GM23248 (cell line): ENCODE data around the gene NUMA1. TPM values are rescaled to one million over a fixed set of nuclear protein-coding genes. Genes with fewer than 3 reads are reported as not detected.

Source experiments
- DNase-seq: peaks from one replicate; pipeline ENCODE4 v3.0.0-alpha.2; 2015
- H2AFZ ChIP-seq: fragments of 200-600 bp; sonication (generic); 2 replicates; pipeline ENCODE4 v1.6.1; 2016; ENCODE audit warnings: antibody characterized with exemption
- H3F3A ChIP-seq: fragments of 200-600 bp; sonication (generic); 2 replicates; pipeline ENCODE4 v1.6.1; 2016; ENCODE audit warnings: mild to moderate bottlenecking, antibody characterized with exemption, mixed run types; ENCODE audit not compliant: insufficient read depth
- H3K27ac ChIP-seq: fragments of 200-600 bp; sonication (generic); 2 replicates; pipeline ENCODE4 v1.5.1; 2016; ENCODE audit warnings: mild to moderate bottlenecking
- H3K27me3 ChIP-seq: fragments of 200-600 bp; sonication (generic); replicated peaks from 2 replicates; pipeline ENCODE4 v1.6.1; 2016; ENCODE audit warnings: mild to moderate bottlenecking; ENCODE audit not compliant: insufficient read depth
- H3K36me3 ChIP-seq: fragments of 200-600 bp; sonication (generic); 2 replicates; pipeline ENCODE4 v1.6.1; 2016; ENCODE audit warnings: low read depth, mild to moderate bottlenecking
- H3K4me1 ChIP-seq: fragments of 200-600 bp; sonication (generic); 2 replicates; pipeline ENCODE4 v1.6.1; 2016; ENCODE audit warnings: mild to moderate bottlenecking; ENCODE audit not compliant: insufficient read depth
- H3K4me2 ChIP-seq: fragments of 200-600 bp; sonication (generic); one replicate; pipeline ENCODE4 v1.6.1; 2016; ENCODE audit warnings: mild to moderate bottlenecking; ENCODE audit not compliant: unreplicated experiment
- H3K4me3 ChIP-seq: fragments of 200-600 bp; sonication (generic); 2 replicates; pipeline ENCODE4 v1.5.1; 2016; ENCODE audit warnings: mild to moderate bottlenecking
- H3K79me2 ChIP-seq: fragments of 200-600 bp; sonication (generic); 2 replicates; pipeline ENCODE4 v1.6.1; 2016; ENCODE audit warnings: mild to moderate bottlenecking; ENCODE audit not compliant: insufficient read depth
- H3K9ac ChIP-seq: fragments of 200-600 bp; sonication (generic); 2 replicates; pipeline ENCODE4 v1.6.1; 2016; ENCODE audit warnings: mild to moderate bottlenecking
- H3K9me2 ChIP-seq: fragments of 200-600 bp; sonication (generic); 2 replicates; pipeline ENCODE4 v1.6.1; 2016; ENCODE audit warnings: mixed run types, mild to moderate bottlenecking, moderate library complexity; ENCODE audit not compliant: insufficient read depth
- H3K9me3 ChIP-seq: fragments of 200-600 bp; sonication (generic); one replicate; pipeline ENCODE4 v1.6.1; 2017; ENCODE audit warnings: low read depth
- H4K20me1 ChIP-seq: fragments of 200-600 bp; sonication (generic); 2 replicates; pipeline ENCODE4 v1.6.0; 2016; ENCODE audit not compliant: insufficient read depth
- EZH2 ChIP-seq: fragments of 200-600 bp; sonication (generic); IDR thresholded peaks from 2 replicates; pipeline ENCODE4 v1.6.1; 2018; ENCODE audit warnings: antibody characterized with exemption, mild to moderate bottlenecking; ENCODE audit not compliant: insufficient read depth, poor library complexity, severe bottlenecking
- EZH2phosphoT487 ChIP-seq: fragments of 200-600 bp; sonication (generic); IDR thresholded peaks from 2 replicates; pipeline ENCODE4 v1.6.1; 2018; ENCODE audit warnings: antibody characterized with exemption, moderate library complexity, mild to moderate bottlenecking, low read depth; ENCODE audit not compliant: insufficient read depth
- WGBS, 2 experiments: methylation state at CpG; one replicate each; pipeline ENCODE4 v1.1.6; 2015 to 2017; ENCODE audit warnings: low lambda C conversion rate in 2 of 2, low coverage in 1 of 2; ENCODE audit errors: missing lambda C conversion rate in 2 of 2; 5-methylcytosine and 5-hydroxymethylcytosine counted together
- in situ Hi-C: fragments of 300-500 bp; cut with MboI; formaldehyde crosslinking; loops from 2 replicates; pipeline ENCODE4 v1.15.0; 2020
- polyA plus RNA-seq: library from polyadenylated mRNA; unstranded; fragments of >200 nt; fragmentation: Nextera tagmentation; extraction: Ambion mirVana; gene quantifications from 2 replicates; pipeline ENCODE4 v1.2.1, GENCODE V29; 2016
- total RNA-seq: library from RNA; depleted of rRNA; stranded (reverse); fragments of >200 nt; shearing (Covaris generic); gene quantifications from 2 replicates; pipeline ENCODE4 v1.2.3, GENCODE V29; 2014

Gene NUMA1
- total and polyA plus RNA-seq, 2 experiments from 2014 or later = 51.5 to 124 TPM

- no peaks in the 10 kb centered on the region for H3K4me1 ChIP-seq
- TF ChIP-seq EZH2phosphoT487 = no peak
- TF ChIP-seq EZH2 = no peak
- H3K27ac ChIP-seq = no peak overlapping the region
- H3K79me2 ChIP-seq = no peaks in the 10 kb centered on the region
- no peak for DNase-seq
- H2AFZ ChIP-seq = no peak overlapping the region
- peaks cover 45% of the 10 kb centered on the region for H3F3A ChIP-seq
- peaks cover 32% of the 10 kb centered on the region; the same call in 1 of the 2 replicates for H3K36me3 ChIP-seq
- in situ Hi-C loops = no loop called here
- H4K20me1 ChIP-seq = no peaks in the 10 kb centered on the region
- H3K9me2 ChIP-seq = no peaks in the 10 kb centered on the region
- H3K9me3 ChIP-seq = no peaks in the 10 kb centered on the region
- no peaks in the 10 kb centered on the region for H3K27me3 ChIP-seq
- 80 to 81% methylated on average over 12 of the region's 12 CpGs for WGBS, 2 experiments
- no peak overlapping the region for H3K4me3 ChIP-seq
- H3K4me2 ChIP-seq = no peak overlapping the region
- H3K9ac ChIP-seq = no peak overlapping the region
Observed at GRCh38 chr11:72002841-72003775, 77.2 kb downstream of the NUMA1 start.

DNA sequence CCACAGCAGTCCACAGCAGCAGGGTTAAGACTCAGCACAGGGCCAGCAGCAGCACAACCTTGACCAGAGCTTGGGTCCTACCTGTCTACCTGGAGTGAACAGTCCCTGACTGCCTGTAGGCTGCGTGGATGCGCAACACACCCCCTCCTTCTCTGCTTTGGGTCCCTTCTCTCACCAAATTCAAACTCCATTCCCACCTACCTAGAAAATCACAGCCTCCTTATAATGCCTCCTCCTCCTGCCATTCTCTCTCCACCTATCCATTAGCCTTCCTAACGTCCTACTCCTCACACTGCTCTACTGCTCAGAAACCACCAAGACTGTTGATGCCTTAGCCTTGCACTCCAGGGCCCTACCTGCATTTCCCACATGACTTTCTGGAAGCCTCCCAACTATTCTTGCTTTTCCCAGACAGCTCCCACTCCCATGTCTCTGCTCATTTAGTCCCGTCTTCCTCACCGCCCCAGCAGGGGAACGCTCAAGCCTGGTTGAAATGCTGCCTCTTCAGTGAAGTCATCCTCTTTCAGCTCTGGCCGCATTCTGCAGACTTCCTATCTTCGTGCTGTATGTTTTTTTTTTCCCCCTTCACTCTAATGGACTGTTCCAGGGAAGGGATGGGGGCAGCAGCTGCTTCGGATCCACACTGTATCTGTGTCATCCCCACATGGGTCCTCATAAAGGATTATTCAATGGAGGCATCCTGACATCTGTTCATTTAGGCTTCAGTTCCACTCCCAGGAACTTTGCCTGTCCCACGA, 78.3 kb downstream of the NUMA1 start:
- no peaks in the 10 kb centered on the region for H4K20me1 ChIP-seq
- no peak overlapping the region for H3K9ac ChIP-seq
- no peaks in the 10 kb centered on the region for H3K27me3 ChIP-seq
- H3K36me3 ChIP-seq = peaks cover 27% of the 10 kb centered on the region; the same call in 1 of the 2 replicates
- no peak for DNase-seq
- WGBS, 2 experiments = 69% methylated on average over 10 of the region's 10 CpGs
- H3K79me2 ChIP-seq = no peaks in the 10 kb centered on the region
- no peak overlapping the region for H2AFZ ChIP-seq
- no peaks in the 10 kb centered on the region for H3K9me3 ChIP-seq
- H3K9me2 ChIP-seq = no peaks in the 10 kb centered on the region
- no peak overlapping the region for H3K4me3 ChIP-seq
- H3K27ac ChIP-seq = peak overlapping the region; percentile 12; the same call in 1 of the 2 replicates
- TF ChIP-seq EZH2 = no peak
- TF ChIP-seq EZH2phosphoT487 = no peak
- no peaks in the 10 kb centered on the region for H3K4me1 ChIP-seq
- no peak overlapping the region for H3K4me2 ChIP-seq
- H3F3A ChIP-seq = peaks cover 40% of the 10 kb centered on the region
- in situ Hi-C loops = no loop called here

DNA sequence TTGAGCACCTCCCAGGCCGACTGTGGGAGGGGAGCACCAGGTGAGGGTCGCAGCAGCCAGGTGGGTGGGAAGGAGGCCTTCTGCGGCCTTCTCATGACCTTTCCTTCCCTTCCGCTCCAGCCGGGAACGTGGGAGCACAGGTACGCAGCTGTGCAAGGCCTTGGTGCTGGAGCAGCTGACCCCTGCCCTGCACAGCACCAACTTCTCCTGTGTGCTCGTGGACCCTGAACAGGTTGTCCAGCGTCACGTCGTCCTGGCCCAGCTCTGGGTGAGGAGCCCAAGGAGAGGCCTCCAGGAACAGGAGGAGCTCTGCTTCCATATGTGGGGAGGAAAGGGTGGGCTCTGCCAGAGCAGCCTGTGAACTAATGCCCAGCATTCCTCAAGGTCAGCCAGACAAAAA, 79.1 kb downstream of the NUMA1 start:
- H3K9ac ChIP-seq = no peak overlapping the region
- no peaks in the 10 kb centered on the region for H3K9me2 ChIP-seq
- no peak for DNase-seq
- in situ Hi-C loops = no loop called here
- peaks cover 32% of the 10 kb centered on the region for H3F3A ChIP-seq
- H3K27ac ChIP-seq = no peak overlapping the region
- no peak overlapping the region for H3K4me3 ChIP-seq
- no peaks in the 10 kb centered on the region for H3K4me1 ChIP-seq
- peaks cover 21% of the 10 kb centered on the region; the same call in 1 of the 2 replicates for H3K36me3 ChIP-seq
- no peaks in the 10 kb centered on the region for H3K79me2 ChIP-seq
- no peaks in the 10 kb centered on the region for H4K20me1 ChIP-seq
- WGBS, 2 experiments = 88 to 90% methylated on average over 11 of the region's 11 CpGs
- no peak overlapping the region for H2AFZ ChIP-seq
- no peak for TF ChIP-seq EZH2
- no peak for TF ChIP-seq EZH2phosphoT487
- H3K9me3 ChIP-seq = no peaks in the 10 kb centered on the region
- H3K4me2 ChIP-seq = no peak overlapping the region
- H3K27me3 ChIP-seq = no peaks in the 10 kb centered on the region

DNA sequence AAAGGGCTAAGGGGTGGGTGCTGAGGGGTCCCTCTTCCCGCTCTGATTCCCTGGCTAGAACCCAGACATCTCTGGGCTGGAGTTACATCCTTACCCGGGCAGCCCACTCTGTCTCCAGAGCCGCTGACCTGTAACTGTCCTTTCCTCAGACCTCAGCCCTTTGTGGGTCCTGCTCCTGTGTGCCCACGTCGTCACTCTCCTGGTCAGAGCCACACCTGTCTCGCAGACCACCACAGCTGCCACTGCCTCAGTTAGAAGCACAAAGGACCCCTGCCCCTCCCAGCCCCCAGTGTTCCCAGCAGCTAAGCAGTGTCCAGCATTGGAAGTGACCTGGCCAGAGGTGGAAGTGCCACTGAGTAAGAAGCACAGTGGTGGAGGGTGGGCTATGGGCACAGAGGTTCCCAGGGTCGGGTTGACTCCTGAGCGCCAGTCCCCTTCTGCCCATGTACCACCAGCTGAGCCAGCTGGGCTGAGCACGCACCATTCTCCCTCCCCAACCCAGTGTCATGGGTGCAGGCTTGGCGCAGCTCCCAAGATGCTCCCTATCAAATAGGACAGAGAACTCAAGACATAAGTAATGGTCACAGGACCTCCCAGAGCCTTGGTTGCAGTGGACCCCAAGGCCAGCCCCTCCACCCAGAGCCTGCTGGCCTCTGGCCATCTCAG, 80.0 kb downstream of the NUMA1 start:
- no peak overlapping the region for H3K4me3 ChIP-seq
- no peak overlapping the region for H3K9ac ChIP-seq
- no peak for TF ChIP-seq EZH2phosphoT487
- no peak for TF ChIP-seq EZH2
- no peak for DNase-seq
- H4K20me1 ChIP-seq = no peaks in the 10 kb centered on the region
- WGBS, 2 experiments = 88 to 89% methylated on average over 9 to 10 of the region's 10 CpGs
- in situ Hi-C loops = no loop called here
- peaks cover 25% of the 10 kb centered on the region for H3F3A ChIP-seq
- peaks cover 11% of the 10 kb centered on the region; the same call in 1 of the 2 replicates for H3K36me3 ChIP-seq
- H3K4me2 ChIP-seq = no peak overlapping the region
- no peak overlapping the region for H2AFZ ChIP-seq
- no peaks in the 10 kb centered on the region for H3K9me2 ChIP-seq
- no peak overlapping the region for H3K27ac ChIP-seq
- no peaks in the 10 kb centered on the region for H3K27me3 ChIP-seq
- no peaks in the 10 kb centered on the region for H3K79me2 ChIP-seq
- H3K4me1 ChIP-seq = no peaks in the 10 kb centered on the region
- H3K9me3 ChIP-seq = no peaks in the 10 kb centered on the region
